Sciatic nerve (tissue), 2 donors: ENCODE measurements around the gene AK8. TPM values are rescaled to one million over a fixed set of nuclear protein-coding genes. Genes with fewer than 3 reads are reported as not detected.
"Not testable (repeated sequence)": the region's sequence is repeated elsewhere in the genome, so short reads cannot be mapped to it uniquely, and the experiment has no call there.

Source experiments
- ATAC-seq: fragments of 200-7000 bp; cut with Tn5 transposase; one replicate; pipeline ENCODE4 v1.9.1; 2020; ENCODE audit warnings: mild to moderate bottlenecking, moderate library complexity
- DNase-seq: peaks from one replicate; pipeline ENCODE4 v3.0.0-alpha.2; 2020; ENCODE audit warnings: low spot score
- intact Hi-C: fragments of 100-400 bp; cut with DNase I; formaldehyde crosslinking; loops from one replicate; pipeline ENCODE4 v1.14.2; 2022
- total RNA-seq: library from RNA; stranded (reverse); fragmentation: NEBNext Ultra II Directional; extraction: Animal tissue kit (Norgen Biotek cat#: 25700); gene quantifications from one replicate; pipeline ENCODE4 v1.2.1, GENCODE V29; 2021
- donor health status: DM: no; HTN: no; CAD: no.
- donor health status: DM: no; HTN: no; CAD: no.

The AK8 gene
- total RNA-seq, 1 donor from 2014 or later: 1.6 TPM

GRCh38 chr9:132712753-132713152 lies 165.3 kb downstream of the AK8 start:
- DNase-seq (no peak), ATAC-seq (no peak)
- intact Hi-C loops: no loop called here

DNA sequence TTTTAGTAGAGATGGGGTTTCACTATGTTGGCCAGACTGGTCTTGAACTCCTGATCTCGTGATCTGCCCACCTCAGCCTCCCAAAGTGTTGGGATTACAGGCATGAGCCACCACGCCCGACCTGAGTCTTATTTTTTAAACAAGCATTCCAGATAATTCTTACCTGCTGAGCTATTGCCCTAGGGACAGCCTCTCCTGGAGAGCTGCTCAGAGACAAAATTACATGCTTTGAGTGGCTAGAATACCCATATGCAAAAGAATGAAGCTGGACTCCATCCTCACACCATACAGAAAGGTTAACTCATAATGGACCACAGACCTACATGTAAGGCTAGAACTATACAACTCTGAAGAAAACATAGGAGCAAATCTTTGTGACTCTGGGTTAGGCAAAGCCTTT lies 166.2 kb downstream of the AK8 start:
- intact Hi-C loops: no loop called here
- ATAC-seq (no peak), DNase-seq (no peak)

DNA sequence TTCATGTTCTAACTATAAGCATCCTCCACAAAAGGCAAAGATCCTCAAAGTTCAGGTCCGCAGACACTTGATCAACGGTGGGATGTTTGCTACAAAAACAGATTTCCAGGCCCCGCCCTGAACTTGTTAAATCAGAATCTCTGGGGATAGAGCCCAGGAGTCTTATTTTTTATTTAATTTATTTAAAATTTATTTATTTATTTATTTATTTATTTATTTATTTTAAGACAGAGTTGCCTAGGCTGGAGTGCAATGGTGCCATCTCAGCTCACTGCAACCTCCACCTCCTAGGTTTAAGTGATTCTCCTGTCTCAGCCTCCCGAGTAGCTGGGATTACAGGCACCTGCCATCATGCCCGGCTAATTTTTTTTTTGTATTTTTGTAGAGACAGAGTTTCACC lies 166.9 kb downstream of the AK8 start:
- intact Hi-C loops, DNase-seq, ATAC-seq: not testable (repeated sequence)

- intact Hi-C loops: no loop called here
- no peak for ATAC-seq
These were observed 167.8 kb downstream of the AK8 start for GRCh38 chr9:132710333-132710732.

GRCh38 chr9:132708769-132709430 lies 169.2 kb downstream of the AK8 start:
- intact Hi-C loops: no loop called here
- no peak for DNase-seq
- no peak for ATAC-seq

More at GRCh38 chr9:132710333-132710732, 167.8 kb downstream of the AK8 start:
- DNase-seq: no peak

- ATAC-seq: no peak
- no peak for DNase-seq
- intact Hi-C loops: no loop called here
These were observed 169.8 kb downstream of the AK8 start for GRCh38 chr9:132708239-132708638.

DNA sequence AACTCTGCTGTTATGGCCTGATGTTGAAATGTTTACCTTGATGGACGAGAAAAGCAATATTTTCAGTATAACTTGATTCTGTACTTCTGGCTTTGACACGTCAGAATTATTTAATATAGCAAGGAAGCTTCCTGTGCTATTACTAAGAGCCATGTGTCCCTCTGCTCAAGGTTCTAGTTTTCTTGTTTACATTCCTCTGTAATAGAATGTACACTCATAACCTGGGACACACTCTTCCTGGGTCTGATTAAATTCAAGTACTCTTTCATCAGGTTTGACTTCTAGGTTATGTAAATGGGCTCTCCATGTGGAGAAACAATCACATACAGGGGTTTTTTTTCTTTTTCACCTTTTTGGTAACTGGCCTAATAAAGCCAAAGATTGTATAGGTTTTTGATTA lies 174.7 kb downstream of the AK8 start:
- ATAC-seq: no peak
- no peak for DNase-seq
- intact Hi-C loops: no loop called here

DNA sequence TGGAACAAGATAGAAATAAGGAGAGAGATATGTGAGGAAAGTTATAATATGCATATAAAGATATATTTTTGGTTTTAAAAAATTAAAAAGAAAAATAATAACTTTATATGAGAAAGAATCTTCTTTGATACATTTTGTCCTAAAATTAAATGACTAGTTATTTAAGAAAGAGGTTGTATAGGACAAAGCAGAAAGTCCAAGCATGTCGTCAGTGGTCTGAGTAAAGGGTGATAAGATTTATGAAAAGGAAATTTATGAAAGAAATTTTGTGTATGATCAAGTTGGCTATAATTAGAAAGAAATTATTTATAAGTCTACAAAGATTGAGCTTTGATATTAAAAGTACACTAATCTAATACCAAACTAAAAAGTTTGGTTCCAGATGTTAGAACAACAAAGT lies 175.8 kb downstream of the AK8 start:
- no peak for ATAC-seq
- intact Hi-C loops: no loop called here
- DNase-seq: no peak

DNA sequence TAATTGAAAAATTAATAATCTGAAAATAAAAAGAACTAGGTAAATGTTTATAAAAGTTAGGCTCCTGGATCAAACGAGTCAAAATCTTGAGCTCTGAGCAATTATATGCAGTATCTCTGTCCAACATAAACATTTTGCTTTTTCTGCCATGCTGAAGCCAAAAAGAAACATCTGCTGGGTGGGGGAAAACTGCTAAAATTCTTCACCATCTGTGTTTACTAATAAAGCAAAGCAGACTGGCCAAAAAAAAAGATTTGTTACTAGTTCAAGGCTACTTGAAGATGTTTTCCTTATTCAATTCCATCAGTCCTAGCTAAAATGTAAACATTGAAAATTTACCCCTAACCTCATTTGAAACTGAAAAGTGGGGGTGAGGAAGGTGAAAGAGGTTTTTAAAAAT lies 178.1 kb downstream of the AK8 start:
- no peak for ATAC-seq
- intact Hi-C loops: no loop called here
- DNase-seq: no peak

GRCh38 chr9:132698989-132699388 lies 179.1 kb downstream of the AK8 start:
- ATAC-seq: no peak

DNA sequence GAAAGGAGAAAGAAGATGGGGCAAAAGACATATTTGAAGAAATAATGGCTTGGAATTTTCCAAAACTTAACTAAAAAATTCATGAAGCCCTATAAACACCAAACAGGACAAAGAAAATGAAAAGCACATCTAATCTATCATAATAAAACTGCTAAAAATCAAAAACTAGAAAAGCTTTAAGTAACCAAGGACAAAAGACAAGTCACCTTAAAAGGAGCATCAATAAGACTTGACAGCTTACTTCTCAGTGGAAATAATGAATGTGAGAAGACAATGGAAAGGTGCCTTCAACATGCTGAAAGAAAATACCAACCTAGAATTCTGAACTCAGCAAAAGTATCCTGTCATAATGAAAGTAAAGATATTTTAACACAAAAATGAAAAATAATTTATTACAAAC lies 180.9 kb downstream of the AK8 start:
- intact Hi-C loops: no loop called here
- ATAC-seq: no peak
- DNase-seq: no peak

More at GRCh38 chr9:132698989-132699388, 179.1 kb downstream of the AK8 start:
- no peak for DNase-seq
- intact Hi-C loops: no loop called here

DNA sequence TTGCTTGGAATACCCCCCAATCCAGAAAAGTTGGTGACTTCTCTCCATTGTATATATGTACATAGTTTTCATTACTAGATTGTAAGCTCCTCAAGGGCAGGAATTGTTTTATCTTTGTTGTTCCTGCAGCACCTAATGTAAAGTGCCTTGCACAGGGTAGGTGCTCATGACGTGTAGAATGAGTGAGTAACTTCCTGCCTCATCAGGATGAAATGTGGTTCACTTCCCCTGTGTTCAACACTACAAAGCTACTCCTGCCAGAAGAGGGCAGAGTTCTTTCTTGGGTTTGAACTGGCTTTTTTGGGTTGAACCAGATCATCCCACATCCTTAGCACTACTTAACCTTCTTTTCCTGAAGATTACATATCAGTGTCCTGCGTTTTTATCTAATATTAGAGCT lies 183.9 kb downstream of the AK8 start:
- DNase-seq (no peak), ATAC-seq (no peak)
- intact Hi-C loops: no loop called here

DNA sequence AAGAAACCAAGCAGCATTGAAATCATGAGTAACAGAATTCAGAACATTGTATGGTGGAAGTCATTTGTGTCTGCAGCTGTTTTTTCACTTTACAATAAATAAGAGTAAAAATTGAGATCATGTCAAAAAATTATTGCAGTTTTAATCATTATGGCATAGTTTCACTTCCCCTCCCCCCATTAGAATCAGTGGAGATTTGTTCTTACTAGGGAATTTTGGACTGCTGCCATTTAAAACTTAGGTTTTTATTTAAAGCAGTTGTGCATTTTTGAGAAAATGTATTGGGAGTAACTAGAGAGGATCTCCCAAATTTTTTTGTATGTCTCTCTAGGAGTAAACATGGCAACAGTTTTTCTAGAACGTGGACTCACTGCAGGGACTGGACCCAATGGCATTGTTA lies 187.4 kb downstream of the AK8 start:
- intact Hi-C loops: no loop called here
- DNase-seq (no peak), ATAC-seq (no peak)

DNA sequence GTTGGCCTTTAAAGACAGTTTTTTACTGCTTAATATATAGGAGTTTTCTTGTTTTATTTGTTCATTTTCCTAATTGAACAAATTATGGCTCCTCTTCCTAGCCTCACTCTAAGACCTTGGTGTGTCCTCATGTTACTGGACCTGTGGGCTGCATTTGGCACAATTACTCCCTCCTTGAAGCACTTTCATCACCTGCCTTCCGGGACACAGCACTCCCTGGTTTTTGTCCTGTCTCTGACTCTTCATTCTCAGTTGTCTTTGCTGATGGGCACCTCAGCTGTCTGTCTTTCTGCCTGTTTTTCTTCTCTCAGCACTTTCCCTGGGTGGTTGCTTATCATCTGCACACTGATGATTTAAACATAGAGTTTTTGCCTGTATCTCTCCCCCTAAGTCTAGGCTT lies 194.2 kb downstream of the AK8 start:
- no peak for ATAC-seq
- intact Hi-C loops: no loop called here
- DNase-seq: no peak

DNA sequence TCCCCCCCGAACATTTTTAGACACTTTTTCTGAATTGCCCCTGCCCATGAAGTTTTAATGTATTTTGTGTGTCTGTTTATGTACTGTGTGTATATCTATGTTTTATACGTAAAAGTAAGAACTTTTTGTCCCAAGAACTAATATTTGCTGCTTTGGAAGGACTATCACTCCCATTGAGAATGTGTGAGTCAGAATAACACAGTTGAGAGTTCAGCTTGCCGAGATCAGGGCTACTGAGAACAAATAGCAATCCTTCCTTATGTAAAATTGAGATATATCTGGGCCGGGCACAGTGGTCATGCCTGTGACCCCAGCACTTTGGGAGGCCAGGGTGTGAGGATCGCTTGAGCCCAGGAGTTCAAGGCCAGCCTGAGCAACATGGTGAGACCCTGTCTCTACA lies 196.5 kb downstream of the AK8 start:
- no peak for ATAC-seq
- no peak for DNase-seq
- intact Hi-C loops: no loop called here

- ATAC-seq: no peak
- intact Hi-C loops: no loop called here
- no peak for DNase-seq
These were observed 198.0 kb downstream of the AK8 start for GRCh38 chr9:132679946-132680625.

- intact Hi-C loops: no loop called here
- DNase-seq: no peak
These were observed 200.1 kb downstream of the AK8 start for GRCh38 chr9:132677976-132678375.

More at GRCh38 chr9:132677976-132678375, 200.1 kb downstream of the AK8 start:
- ATAC-seq: no peak
